ENCODE data around the gene TENM4.

DNA sequence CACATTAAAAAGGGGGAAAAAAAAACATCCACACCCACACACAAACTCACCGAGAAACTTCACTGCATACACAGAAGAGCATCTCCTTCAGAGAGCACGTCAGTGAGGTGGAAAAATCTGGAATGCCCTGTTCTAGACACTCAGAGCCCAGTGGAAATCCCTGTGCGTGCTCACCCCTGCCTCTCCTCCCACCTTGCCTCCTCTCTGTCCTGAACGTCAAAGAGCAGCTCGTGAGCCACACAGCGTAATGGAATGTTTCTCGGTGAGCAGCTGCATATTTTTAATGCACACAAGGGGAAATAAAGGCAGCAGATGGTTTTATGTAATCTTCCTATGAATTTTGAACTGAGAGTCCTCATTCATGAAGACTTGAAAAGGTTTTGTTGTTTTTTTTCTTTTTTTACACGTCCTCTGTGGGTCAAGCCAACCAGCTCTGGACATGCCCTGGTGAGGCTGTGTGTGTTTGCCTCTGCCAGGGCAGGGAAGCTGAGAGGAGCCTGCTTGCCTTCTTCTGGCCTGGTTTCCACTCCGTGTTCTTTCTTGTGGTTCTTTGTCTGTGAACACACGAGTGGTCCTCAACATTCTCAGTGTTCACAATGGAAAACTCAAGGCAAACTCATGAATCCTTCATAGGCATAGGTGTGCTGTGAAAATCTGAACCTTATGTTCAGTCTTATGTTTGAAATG, 219.2 kb downstream of the TENM4 start:
- TF ChIP-seq CTCF (IDR thresholded peaks at IDR 0.05) = no peak
- no peak for TF ChIP-seq EZH2 (IDR thresholded peaks at IDR 0.05)

Measured in neural progenitor cell (in vitro differentiated cells).